Measurements from ENCODE around the gene EXOC4. TPM values are rescaled to one million over a fixed set of nuclear protein-coding genes. Genes with fewer than 3 reads are reported as not detected.

EXOC4 gene
- total RNA-seq, 1 experiment from 2014 or later: 71.0 TPM

GRCh38 chr7:134021836-134022235, 769.0 kb downstream of the EXOC4 start:
- intact Hi-C loops (cut with micrococcal nuclease; ENCODE audit: unreplicated experiment) (no loop called here), in situ Hi-C loops (cut with HindIII; ENCODE audit: low pct_unique_long_range_greater_than_20kb, low sequenced_read_pairs) (no loop called here)
- Histone ChIP-seq H3K4me3 (ENCODE audit: low read depth in 2 of 2, low read length in 2 of 2) (no peak overlapping the region), H3K36me3 (ENCODE audit: control insufficient read depth, insufficient read depth, low read length) (no peaks in the 10 kb centered on the region), H3K4me1 (ENCODE audit: control insufficient read depth, insufficient read depth, low read length) (no peaks in the 10 kb centered on the region), H3K27me3 (ENCODE audit: control insufficient read depth, insufficient read depth, low read length) (no peaks in the 10 kb centered on the region), H3K27ac (ENCODE audit: low read length) (no peak overlapping the region), H3K9me3 (ENCODE audit: control insufficient read depth, insufficient read depth, low read depth, low read length) (no peaks in the 10 kb centered on the region)
- DNase-seq (ENCODE audit: low read depth, low spot score) (no peak), ATAC-seq (no peak)
- no peak for TF ChIP-seq POLR2AphosphoS5 (IDR thresholded peaks at IDR 0.05; ENCODE audit: low read depth, low read length)
- TF ChIP-seq, protein P1, sequence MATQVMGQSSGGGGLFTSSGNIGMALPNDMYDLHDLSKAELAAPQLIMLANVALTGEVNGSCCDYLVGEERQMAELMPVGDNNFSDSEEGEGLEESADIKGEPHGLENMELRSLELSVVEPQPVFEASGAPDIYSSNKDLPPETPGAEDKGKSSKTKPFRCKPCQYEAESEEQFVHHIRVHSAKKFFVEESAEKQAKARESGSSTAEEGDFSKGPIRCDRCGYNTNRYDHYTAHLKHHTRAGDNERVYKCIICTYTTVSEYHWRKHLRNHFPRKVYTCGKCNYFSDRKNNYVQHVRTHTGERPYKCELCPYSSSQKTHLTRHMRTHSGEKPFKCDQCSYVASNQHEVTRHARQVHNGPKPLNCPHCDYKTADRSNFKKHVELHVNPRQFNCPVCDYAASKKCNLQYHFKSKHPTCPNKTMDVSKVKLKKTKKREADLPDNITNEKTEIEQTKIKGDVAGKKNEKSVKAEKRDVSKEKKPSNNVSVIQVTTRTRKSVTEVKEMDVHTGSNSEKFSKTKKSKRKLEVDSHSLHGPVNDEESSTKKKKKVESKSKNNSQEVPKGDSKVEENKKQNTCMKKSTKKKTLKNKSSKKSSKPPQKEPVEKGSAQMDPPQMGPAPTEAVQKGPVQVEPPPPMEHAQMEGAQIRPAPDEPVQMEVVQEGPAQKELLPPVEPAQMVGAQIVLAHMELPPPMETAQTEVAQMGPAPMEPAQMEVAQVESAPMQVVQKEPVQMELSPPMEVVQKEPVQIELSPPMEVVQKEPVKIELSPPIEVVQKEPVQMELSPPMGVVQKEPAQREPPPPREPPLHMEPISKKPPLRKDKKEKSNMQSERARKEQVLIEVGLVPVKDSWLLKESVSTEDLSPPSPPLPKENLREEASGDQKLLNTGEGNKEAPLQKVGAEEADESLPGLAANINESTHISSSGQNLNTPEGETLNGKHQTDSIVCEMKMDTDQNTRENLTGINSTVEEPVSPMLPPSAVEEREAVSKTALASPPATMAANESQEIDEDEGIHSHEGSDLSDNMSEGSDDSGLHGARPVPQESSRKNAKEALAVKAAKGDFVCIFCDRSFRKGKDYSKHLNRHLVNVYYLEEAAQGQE (IDR thresholded peaks at IDR 0.05; ENCODE audit: insufficient read depth in 1 of 2, low read depth in 2 of 2, low read length in 1 of 2): no peak
- TF ChIP-seq, protein P2, sequence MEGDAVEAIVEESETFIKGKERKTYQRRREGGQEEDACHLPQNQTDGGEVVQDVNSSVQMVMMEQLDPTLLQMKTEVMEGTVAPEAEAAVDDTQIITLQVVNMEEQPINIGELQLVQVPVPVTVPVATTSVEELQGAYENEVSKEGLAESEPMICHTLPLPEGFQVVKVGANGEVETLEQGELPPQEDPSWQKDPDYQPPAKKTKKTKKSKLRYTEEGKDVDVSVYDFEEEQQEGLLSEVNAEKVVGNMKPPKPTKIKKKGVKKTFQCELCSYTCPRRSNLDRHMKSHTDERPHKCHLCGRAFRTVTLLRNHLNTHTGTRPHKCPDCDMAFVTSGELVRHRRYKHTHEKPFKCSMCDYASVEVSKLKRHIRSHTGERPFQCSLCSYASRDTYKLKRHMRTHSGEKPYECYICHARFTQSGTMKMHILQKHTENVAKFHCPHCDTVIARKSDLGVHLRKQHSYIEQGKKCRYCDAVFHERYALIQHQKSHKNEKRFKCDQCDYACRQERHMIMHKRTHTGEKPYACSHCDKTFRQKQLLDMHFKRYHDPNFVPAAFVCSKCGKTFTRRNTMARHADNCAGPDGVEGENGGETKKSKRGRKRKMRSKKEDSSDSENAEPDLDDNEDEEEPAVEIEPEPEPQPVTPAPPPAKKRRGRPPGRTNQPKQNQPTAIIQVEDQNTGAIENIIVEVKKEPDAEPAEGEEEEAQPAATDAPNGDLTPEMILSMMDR (IDR thresholded peaks at IDR 0.05): no peak
- TF ChIP-seq TCF7L2 (IDR thresholded peaks at IDR 0.05; ENCODE audit: low read depth, low read length): no peak
- TF ChIP-seq SIN3A (IDR thresholded peaks at IDR 0.05; ENCODE audit: borderline replicate concordance, insufficient read depth, low read depth, low read length): no peak
- BruUV-seq (replicated peaks): no TSS peak
- POLR2A ChIA-PET: no interaction called here
- CTCF ChIA-PET: no interaction called here

GRCh38 chr7:134022286-134022911, 769.5 kb downstream of the EXOC4 start:
- in situ Hi-C loops (cut with HindIII; ENCODE audit: low pct_unique_long_range_greater_than_20kb, low sequenced_read_pairs) (no loop called here), intact Hi-C loops (cut with micrococcal nuclease; ENCODE audit: unreplicated experiment) (no loop called here)
- H3K4me3 ChIP-seq (ENCODE audit: low read depth in 2 of 2, low read length in 2 of 2): no peak overlapping the region
- no peak overlapping the region for H3K27ac ChIP-seq (ENCODE audit: low read length)
- no peaks in the 10 kb centered on the region for H3K27me3 ChIP-seq (ENCODE audit: control insufficient read depth, insufficient read depth, low read length)
- CTCF ChIA-PET: no interaction called here
- DNase-seq (ENCODE audit: low read depth, low spot score) (no peak), ATAC-seq (no peak)
- H3K4me1 ChIP-seq (ENCODE audit: control insufficient read depth, insufficient read depth, low read length): no peaks in the 10 kb centered on the region
- TF ChIP-seq TCF7L2 (IDR thresholded peaks at IDR 0.05; ENCODE audit: low read depth, low read length) (no peak), SIN3A (IDR thresholded peaks at IDR 0.05; ENCODE audit: borderline replicate concordance, insufficient read depth, low read depth, low read length) (no peak), POLR2AphosphoS5 (IDR thresholded peaks at IDR 0.05; ENCODE audit: low read depth, low read length) (no peak)
- TF ChIP-seq, protein P2 (IDR thresholded peaks at IDR 0.05): no peak
- TF ChIP-seq, protein P1 (IDR thresholded peaks at IDR 0.05; ENCODE audit: insufficient read depth in 1 of 2, low read depth in 2 of 2, low read length in 1 of 2): no peak
- BruUV-seq (replicated peaks): no TSS peak
- H3K36me3 ChIP-seq (ENCODE audit: control insufficient read depth, insufficient read depth, low read length): no peaks in the 10 kb centered on the region
- no peaks in the 10 kb centered on the region for H3K9me3 ChIP-seq (ENCODE audit: control insufficient read depth, insufficient read depth, low read depth, low read length)
- POLR2A ChIA-PET: no interaction called here

All from Panc1 (cell line).